ENCODE measurements around the gene ACBD7.

The ACBD7 gene

GRCh38 chr10:15088428-15089261, at the start of gene ACBD7:
ACBD7 (minus strand) TSS chr10:15088776; CDS start chr10:15088728, 48 bp downstream.
- DNase-seq: peak; percentile 63

- no peak for DNase-seq
Measured at GRCh38 chr10:15137636-15138035, 49.1 kb upstream of the ACBD7 start.

DNA sequence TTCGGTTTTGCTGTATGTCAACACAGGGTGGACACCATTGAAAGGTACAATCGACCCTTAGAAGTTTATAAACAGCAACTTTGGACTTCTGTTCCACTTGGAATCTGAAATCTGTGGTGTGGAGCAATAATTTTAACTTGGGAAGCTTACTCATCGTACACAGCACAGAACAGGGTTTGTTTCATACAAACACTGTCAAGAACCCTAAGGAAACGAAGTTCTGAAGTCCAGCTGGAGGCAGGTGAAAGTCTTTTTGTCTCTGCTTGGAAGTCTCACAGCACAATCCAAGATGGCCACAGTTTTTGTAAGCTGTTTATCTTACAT, 48.4 kb upstream of the ACBD7 start:
- DNase-seq: no peak

GRCh38 chr10:15136129-15137035, 47.8 kb upstream of the ACBD7 start:
- DNase-seq: no peak

- no peak for DNase-seq
Measured at GRCh38 chr10:15131330-15131729, 42.8 kb upstream of the ACBD7 start.

- no peak for DNase-seq
Measured at GRCh38 chr10:15124908-15125307, 36.3 kb upstream of the ACBD7 start.

DNA sequence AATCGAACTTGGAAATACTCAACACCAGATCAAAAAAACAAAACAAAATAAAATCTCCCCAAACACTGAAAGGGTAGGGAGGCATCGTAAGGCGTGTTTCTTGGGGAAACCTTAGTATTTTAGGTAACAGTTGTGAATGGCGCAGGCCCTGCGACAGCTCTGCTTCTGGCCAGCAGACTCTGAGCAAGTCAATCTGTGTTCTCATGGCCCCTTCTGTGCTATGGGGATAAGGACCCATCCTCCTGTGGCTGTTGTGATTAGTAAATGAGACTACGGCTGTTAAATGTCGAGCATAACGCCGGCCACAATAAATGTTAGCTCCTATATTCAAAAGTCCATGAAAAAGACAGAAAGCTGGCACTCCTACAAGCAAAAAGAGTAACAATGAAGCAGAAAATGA, 35.6 kb upstream of the ACBD7 start:
- DNase-seq: no peak

- DNase-seq: no peak
Measured at GRCh38 chr10:15123749-15124184, 35.2 kb upstream of the ACBD7 start.

- no peak for DNase-seq
Measured at GRCh38 chr10:15122477-15123030, 34.0 kb upstream of the ACBD7 start.

- no peak for DNase-seq
Measured at GRCh38 chr10:15121707-15122106, 33.1 kb upstream of the ACBD7 start.

DNA sequence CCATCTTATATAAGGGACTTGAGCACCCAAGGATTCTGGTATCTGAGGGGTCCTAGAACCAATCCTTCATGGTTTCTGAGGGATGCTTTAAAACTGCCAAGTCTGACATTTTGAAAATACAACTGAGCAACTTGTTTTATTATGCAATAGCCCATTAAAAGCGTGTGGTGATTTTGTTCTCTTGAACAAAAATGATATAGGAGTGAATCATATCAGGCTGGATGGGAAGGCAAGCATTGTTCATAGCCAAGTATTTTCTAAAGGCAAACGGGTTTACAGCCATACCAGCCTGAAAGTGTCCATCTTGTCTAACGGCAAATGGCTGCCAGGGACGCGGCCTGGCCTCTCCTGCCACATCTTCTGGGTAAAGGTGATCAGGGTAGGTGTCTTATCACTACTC, 31.9 kb upstream of the ACBD7 start:
- no peak for DNase-seq

- DNase-seq: no peak
Measured at GRCh38 chr10:15118615-15119014, 30.0 kb upstream of the ACBD7 start.

GRCh38 chr10:15116225-15116624, 27.6 kb upstream of the ACBD7 start:
- DNase-seq: no peak

- no peak for DNase-seq
Measured at GRCh38 chr10:15113766-15114165, 25.2 kb upstream of the ACBD7 start.

DNA sequence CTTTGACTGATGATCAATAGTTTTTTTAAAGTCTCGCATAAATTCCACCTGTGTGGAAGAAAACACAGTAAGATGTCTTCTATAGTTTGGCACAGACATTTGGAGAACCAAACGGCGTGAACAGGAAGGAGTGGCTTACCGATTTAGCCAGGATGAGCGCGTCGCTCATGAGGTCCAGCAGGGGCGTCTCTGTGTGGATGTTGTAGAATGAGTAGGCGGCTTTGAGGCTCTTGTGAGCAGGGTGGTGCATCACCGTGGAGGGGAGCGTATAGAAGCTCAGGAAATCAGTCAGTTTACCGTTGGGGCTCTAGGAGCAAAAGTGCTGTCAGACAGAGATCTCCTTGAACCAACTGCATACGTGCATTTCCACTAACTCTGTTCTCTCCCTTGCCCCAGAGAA, 24.1 kb upstream of the ACBD7 start:
- no peak for DNase-seq

DNA sequence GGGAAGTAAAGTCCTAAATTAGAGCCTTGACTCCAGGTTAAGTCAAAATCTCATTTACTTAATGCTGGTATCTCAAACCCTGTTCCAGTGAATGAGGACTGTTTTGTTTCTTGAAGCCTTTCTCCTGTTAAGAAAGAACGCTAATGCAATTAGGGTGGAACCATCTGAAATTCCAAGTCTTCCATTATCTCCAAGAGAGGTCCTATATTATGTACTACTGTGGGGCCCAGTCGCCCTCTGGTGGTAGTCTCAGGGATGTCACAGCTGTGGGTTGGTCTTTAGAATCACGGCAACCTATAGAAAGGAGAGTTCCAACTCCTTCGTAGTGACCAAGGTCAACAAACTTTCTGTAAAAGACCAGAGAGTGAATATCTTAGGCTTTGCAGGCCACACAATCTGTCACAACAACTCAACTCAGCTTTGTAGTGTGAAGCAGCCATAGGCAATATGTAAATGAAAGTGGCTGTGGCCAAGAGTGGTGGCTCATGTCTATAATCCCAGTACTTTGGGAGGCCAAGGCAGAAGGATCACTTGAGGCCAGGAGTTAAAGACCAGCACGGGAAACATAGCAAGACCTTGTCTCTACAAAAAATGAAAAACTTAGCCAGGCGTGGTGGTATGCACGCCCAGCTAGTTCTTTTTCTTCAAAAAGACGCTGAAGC, 17.9 kb upstream of the ACBD7 start:
- DNase-seq: peak; percentile 48

DNA sequence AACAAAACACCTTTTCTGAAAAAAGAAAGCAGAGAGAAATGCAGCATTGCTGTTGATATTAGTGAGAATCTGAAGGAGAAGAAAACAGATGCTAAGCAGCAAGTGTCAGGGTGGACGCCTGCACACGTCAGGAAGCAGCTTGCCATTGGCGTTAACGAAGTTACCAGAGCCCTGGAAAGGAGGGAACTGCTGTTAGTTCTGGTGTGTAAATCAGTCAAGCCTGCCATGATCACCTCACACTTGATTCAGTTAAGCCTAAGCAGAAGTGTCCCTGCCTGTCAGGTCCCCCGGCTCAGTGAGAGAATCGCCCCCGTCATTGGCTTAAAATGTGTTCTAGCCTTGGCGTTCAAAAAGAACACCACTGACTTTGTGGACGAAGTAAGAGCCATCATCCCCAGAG, 14.9 kb upstream of the ACBD7 start:
- no peak for DNase-seq

- DNase-seq: no peak
Measured at GRCh38 chr10:15099886-15100285, 11.3 kb upstream of the ACBD7 start.

- peak; percentile 75 for DNase-seq
Measured at GRCh38 chr10:15097011-15097812, 8.6 kb upstream of the ACBD7 start, which contains the start of gene RPP38. RPP38 (plus strand) TSS chr10:15097355; CDS start chr10:15103315, 5,960 bp downstream.

DNA sequence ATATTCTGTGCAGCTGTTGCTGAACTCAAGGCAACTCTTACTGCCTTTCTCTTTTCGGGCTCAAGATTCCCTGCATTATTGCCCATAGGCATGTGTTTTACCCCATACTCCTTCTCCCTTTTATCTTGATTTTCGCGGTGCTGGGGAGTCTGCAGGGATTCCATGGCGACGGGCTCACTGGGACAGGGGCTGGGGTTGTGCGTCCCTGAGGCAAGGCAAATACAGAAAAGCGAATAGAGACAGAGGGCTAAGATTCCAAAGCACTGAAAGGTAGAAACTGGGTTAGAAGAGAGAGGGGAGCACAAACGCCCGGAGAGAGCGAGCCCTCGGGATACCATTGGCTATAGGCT, 8.1 kb upstream of the ACBD7 start:
- DNase-seq: no peak

DNA sequence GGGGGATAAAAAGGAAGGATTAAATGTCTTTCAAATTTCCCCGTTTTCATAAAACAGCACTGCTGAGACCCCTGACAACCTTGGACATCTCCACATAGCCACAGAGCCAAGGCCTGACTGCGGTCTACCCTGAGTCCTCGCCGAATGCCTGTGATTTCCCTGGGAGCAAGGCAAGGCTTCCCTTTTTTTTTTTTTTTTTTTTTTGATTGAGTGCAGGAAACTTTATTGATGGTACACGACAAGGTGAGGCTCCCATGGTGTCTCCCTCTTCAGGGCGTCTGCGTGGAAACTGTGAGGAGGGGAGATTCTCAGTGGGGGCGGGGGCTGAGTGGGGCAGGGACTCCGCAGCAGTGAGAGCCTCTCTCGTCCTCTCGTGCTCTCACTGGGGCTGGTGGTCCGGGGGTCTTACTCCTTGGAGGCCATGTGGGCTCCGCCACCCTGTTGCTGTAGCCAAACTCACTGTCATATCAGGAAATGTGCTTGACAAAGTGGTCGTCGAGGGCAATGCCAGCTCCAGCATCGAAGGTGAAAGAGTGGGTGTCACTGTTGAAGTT, 4.4 kb upstream of the ACBD7 start:
- no peak for DNase-seq

GRCh38 chr10:15091418-15091817, 2.8 kb upstream of the ACBD7 start:
- DNase-seq: no peak
